ENCODE data around the gene SERPINE3.

DNA sequence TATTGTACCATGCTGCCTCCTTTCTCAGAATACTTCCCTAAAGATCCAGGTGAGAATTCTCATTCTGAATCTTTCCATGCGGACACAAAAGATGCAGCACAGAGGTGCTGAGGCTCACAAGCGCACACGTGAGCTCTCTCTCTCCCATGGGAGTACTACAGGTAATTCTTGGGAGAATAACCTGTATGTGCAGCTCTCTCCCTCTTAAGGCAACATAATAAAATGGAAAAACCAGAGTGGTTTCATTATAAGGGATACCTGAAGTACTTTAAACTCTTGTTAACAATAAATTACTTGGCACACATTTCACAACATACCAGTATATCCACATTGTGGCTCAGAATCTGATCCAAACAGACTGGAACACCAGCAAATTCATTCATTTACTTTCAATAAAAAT is 72.9 kb downstream of the SERPINE3 start:
- TF ChIP-seq, protein P1, sequence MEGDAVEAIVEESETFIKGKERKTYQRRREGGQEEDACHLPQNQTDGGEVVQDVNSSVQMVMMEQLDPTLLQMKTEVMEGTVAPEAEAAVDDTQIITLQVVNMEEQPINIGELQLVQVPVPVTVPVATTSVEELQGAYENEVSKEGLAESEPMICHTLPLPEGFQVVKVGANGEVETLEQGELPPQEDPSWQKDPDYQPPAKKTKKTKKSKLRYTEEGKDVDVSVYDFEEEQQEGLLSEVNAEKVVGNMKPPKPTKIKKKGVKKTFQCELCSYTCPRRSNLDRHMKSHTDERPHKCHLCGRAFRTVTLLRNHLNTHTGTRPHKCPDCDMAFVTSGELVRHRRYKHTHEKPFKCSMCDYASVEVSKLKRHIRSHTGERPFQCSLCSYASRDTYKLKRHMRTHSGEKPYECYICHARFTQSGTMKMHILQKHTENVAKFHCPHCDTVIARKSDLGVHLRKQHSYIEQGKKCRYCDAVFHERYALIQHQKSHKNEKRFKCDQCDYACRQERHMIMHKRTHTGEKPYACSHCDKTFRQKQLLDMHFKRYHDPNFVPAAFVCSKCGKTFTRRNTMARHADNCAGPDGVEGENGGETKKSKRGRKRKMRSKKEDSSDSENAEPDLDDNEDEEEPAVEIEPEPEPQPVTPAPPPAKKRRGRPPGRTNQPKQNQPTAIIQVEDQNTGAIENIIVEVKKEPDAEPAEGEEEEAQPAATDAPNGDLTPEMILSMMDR (conservative IDR thresholded peaks at IDR 0.05; ENCODE audit: low read length): no peak
- TF ChIP-seq EZH2phosphoT487 (IDR thresholded peaks at IDR 0.05; ENCODE audit: borderline replicate concordance, low read depth, low read length): no peak
